ENCODE results near the gene PREPL. TPM values are rescaled to one million over a fixed set of nuclear protein-coding genes. Genes with fewer than 3 reads are reported as not detected.

The PREPL gene
- total and polyA plus RNA-seq, 2 experiments from 2014 or later = 16.5 to 49.0 TPM

- TF ChIP-seq ETS1 (IDR thresholded peaks at IDR 0.05) = no peak
Measured at GRCh38 chr2:44360749-44361329, 455 bp downstream of the PREPL start (continued).

- no peaks in the 10 kb centered on the region for H3K27me3 ChIP-seq (ENCODE audit: insufficient read depth)
- no peaks in the 10 kb centered on the region for H4K20me1 ChIP-seq (replicated peaks; ENCODE audit: insufficient read depth)
- H3K27ac ChIP-seq (ENCODE audit: low read depth) = no peak overlapping the region
- H3K4me3 ChIP-seq = no peak overlapping the region
- H3K36me3 ChIP-seq (ENCODE audit: insufficient read depth) = no peaks in the 10 kb centered on the region
- H3K79me2 ChIP-seq (replicated peaks; ENCODE audit: insufficient read depth) = peaks cover 24% of the 10 kb centered on the region
- DNase-seq (ENCODE audit: low spot score) (no peak), ATAC-seq (no peak)
- Mint-ChIP-seq H3K27ac (no peak overlapping the region), H3K36me3 (ENCODE audit: low read depth) (no peaks in the 10 kb centered on the region; the same call in 2 of the 3 replicates), H3K9me3 (peaks cover 3% of the 10 kb centered on the region; the same call in 1 of the 3 replicates), H3K4me1 (peaks cover 16% of the 10 kb centered on the region), H3K27me3 (ENCODE audit: insufficient read depth, low read depth, poor library complexity) (peaks cover 6% of the 10 kb centered on the region), H3K4me3 (no peak overlapping the region)
- peaks cover 5% of the 10 kb centered on the region; the same call in 1 of the 2 replicates for H3F3A ChIP-seq (replicated peaks; ENCODE audit: low read depth)
- TF ChIP-seq STAT1 (IDR thresholded peaks at IDR 0.05; ENCODE audit: unreplicated experiment) = no peak
- TF ChIP-seq REST (IDR thresholded peaks at IDR 0.05; ENCODE audit: unreplicated experiment) = no peak
- no peak for TF ChIP-seq ZNF114 (CRISPR knock-in tag; IDR thresholded peaks at IDR 0.05)
- no peak overlapping the region for H3K4me2 ChIP-seq
- H3K9me2 ChIP-seq (ENCODE audit: insufficient read depth) = no peaks in the 10 kb centered on the region
- peaks cover 8% of the 10 kb centered on the region; the same call in 1 of the 2 replicates for H3K4me1 ChIP-seq (ENCODE audit: insufficient read depth)
- no peak overlapping the region for H2AFZ ChIP-seq
Measured at GRCh38 chr2:44358503-44358902, 2.8 kb downstream of the PREPL start.

GRCh38 chr2:44354761-44355160 is 6.5 kb downstream of the PREPL start:
- Histone ChIP-seq H3F3A (replicated peaks; ENCODE audit: low read depth) (no peaks in the 10 kb centered on the region), H3K4me3 (no peak overlapping the region), H3K27ac (ENCODE audit: low read depth) (no peak overlapping the region), H3K4me1 (ENCODE audit: insufficient read depth) (no peaks in the 10 kb centered on the region; the same call in 1 of the 2 replicates), H4K20me1 (replicated peaks; ENCODE audit: insufficient read depth) (no peaks in the 10 kb centered on the region; the same call in 1 of the 2 replicates), H3K4me2 (no peak overlapping the region), H3K27me3 (ENCODE audit: insufficient read depth) (no peaks in the 10 kb centered on the region), H3K36me3 (ENCODE audit: insufficient read depth) (no peaks in the 10 kb centered on the region), H3K79me2 (replicated peaks; ENCODE audit: insufficient read depth) (peaks cover 3% of the 10 kb centered on the region), H2AFZ (no peak overlapping the region), H3K9me2 (ENCODE audit: insufficient read depth) (no peaks in the 10 kb centered on the region)
- no peaks in the 10 kb centered on the region for H3K9me3 Mint-ChIP-seq
- H3K4me3 Mint-ChIP-seq = no peak overlapping the region
- ATAC-seq (no peak), DNase-seq (ENCODE audit: low spot score) (no peak)
- H3K36me3 Mint-ChIP-seq (ENCODE audit: low read depth) = no peaks in the 10 kb centered on the region
- peaks cover 1% of the 10 kb centered on the region for H3K27me3 Mint-ChIP-seq (ENCODE audit: insufficient read depth, low read depth, poor library complexity)
- TF ChIP-seq JUNB (IDR thresholded peaks at IDR 0.05; ENCODE audit: unreplicated experiment) = no peak
- TF ChIP-seq POLR2AphosphoS5 (IDR thresholded peaks at IDR 0.05; ENCODE audit: low read depth) = no peak
- H3K27ac Mint-ChIP-seq = no peak overlapping the region
- peaks cover 17% of the 10 kb centered on the region for H3K4me1 Mint-ChIP-seq
